Measurements from ENCODE around the gene RELN. TPM values are rescaled to one million over a fixed set of nuclear protein-coding genes. Genes with fewer than 3 reads are reported as not detected.

RELN gene
- total RNA-seq, 1 experiment from 2014 or later: 8.0 TPM

- no peak overlapping the region for H3K9ac ChIP-seq (ENCODE audit: low read length)
- H4K20me1 ChIP-seq (ENCODE audit: low read length): no peaks in the 10 kb centered on the region
- no peak for ATAC-seq
- peaks cover 36% of the 10 kb centered on the region for H3K4me1 ChIP-seq (ENCODE audit: insufficient read depth, low read length)
- ChIA-PET CTCF (interaction anchor here (0.6 kb wide), 1 partner anchor 117 kb away, joined by 4 read pairs; no protein-coding TSS in a partner anchor), POLR2A (ENCODE audit: unreplicated experiment) (no interaction called here)
- H3K27me3 ChIP-seq (ENCODE audit: low read length): no peaks in the 10 kb centered on the region
- H3K4me3 ChIP-seq (ENCODE audit: low read length): no peak overlapping the region
- no peaks in the 10 kb centered on the region for H3K36me3 ChIP-seq (ENCODE audit: low read depth, low read length)
- no TSS peak for BruUV-seq (replicated peaks)
- H3F3A ChIP-seq (ENCODE audit: low read length, unreplicated experiment): peaks cover 3% of the 10 kb centered on the region
- intact Hi-C loops (cut with micrococcal nuclease): no loop called here
- H3K4me2 ChIP-seq (ENCODE audit: low read length): no peak overlapping the region
- H3K79me2 ChIP-seq (ENCODE audit: low read length): no peaks in the 10 kb centered on the region
- H3K9me2 ChIP-seq (replicated peaks; ENCODE audit: low read length): no peaks in the 10 kb centered on the region
- H3K27ac ChIP-seq (ENCODE audit: low read length): no peak overlapping the region
- TF ChIP-seq CTCF (conservative IDR thresholded peaks at IDR 0.05; ENCODE audit: low read depth, low read length): no peak
- no peak for TF ChIP-seq EZH2 (IDR thresholded peaks at IDR 0.05; ENCODE audit: low read length, unreplicated experiment)
- TF ChIP-seq EZH2phosphoT487 (IDR thresholded peaks at IDR 0.05; ENCODE audit: borderline replicate concordance, low read length): no peak
- no peak for DNase-seq
- no peaks in the 10 kb centered on the region for H3K9me3 ChIP-seq (ENCODE audit: low read length)
- H2AFZ ChIP-seq (ENCODE audit: low read length): no peak overlapping the region
These were observed 276.3 kb downstream of the RELN start for GRCh38 chr7:103712991-103713778.

GRCh38 chr7:103711413-103711812 lies 278.0 kb downstream of the RELN start:
- peak; percentile 53 for DNase-seq
- Histone ChIP-seq H3K9ac (ENCODE audit: low read length) (peak overlapping the region; percentile 39; the same call in 1 of the 2 replicates), H3K4me2 (ENCODE audit: low read length) (peak overlapping the region; percentile 55; the same call in 1 of the 2 replicates), H3K27ac (ENCODE audit: low read length) (peak overlapping the region; percentile 84), H3F3A (ENCODE audit: low read length, unreplicated experiment) (no peaks in the 10 kb centered on the region), H3K36me3 (ENCODE audit: low read depth, low read length) (no peaks in the 10 kb centered on the region), H3K27me3 (ENCODE audit: low read length) (no peaks in the 10 kb centered on the region), H2AFZ (ENCODE audit: low read length) (no peak overlapping the region), H3K79me2 (ENCODE audit: low read length) (no peaks in the 10 kb centered on the region), H3K4me3 (ENCODE audit: low read length) (no peak overlapping the region), H3K4me1 (ENCODE audit: insufficient read depth, low read length) (peaks cover 28% of the 10 kb centered on the region), H3K9me2 (replicated peaks; ENCODE audit: low read length) (no peaks in the 10 kb centered on the region), H4K20me1 (ENCODE audit: low read length) (no peaks in the 10 kb centered on the region), H3K9me3 (ENCODE audit: low read length) (no peaks in the 10 kb centered on the region)
- peak; percentile 72 for ATAC-seq
- ChIA-PET CTCF (interaction anchor here (0.6 kb wide), 1 partner anchor 46 kb away, joined by 3 read pairs; no protein-coding TSS in a partner anchor), POLR2A (ENCODE audit: unreplicated experiment) (interaction anchor here (0.5 to 0.7 kb wide), 2 partner anchors 161 to 485 kb away, joined by 3 read pairs; no protein-coding TSS in a partner anchor)
- BruUV-seq (replicated peaks): no TSS peak
- intact Hi-C loops (cut with micrococcal nuclease): no loop called here
- no peak for TF ChIP-seq EZH2 (IDR thresholded peaks at IDR 0.05; ENCODE audit: low read length, unreplicated experiment)
- no peak for TF ChIP-seq CTCF (conservative IDR thresholded peaks at IDR 0.05; ENCODE audit: low read depth, low read length)
- TF ChIP-seq EZH2phosphoT487 (IDR thresholded peaks at IDR 0.05; ENCODE audit: borderline replicate concordance, low read length): no peak
